IPS-20b (cell line): ENCODE results near the gene EEF2K.

Source experiments
- H3K27ac ChIP-seq: one replicate; pipeline ENCODE4 v1.5.1; 2013; ENCODE audit warnings: low read length
- H3K27me3 ChIP-seq: 2 replicates; pipeline ENCODE4 v1.6.1; 2013; ENCODE audit warnings: mild to moderate bottlenecking, low read length, inconsistent platforms; ENCODE audit not compliant: insufficient read depth
- H3K36me3 ChIP-seq: 2 replicates; pipeline ENCODE4 v1.6.1; 2013; ENCODE audit warnings: low read depth, mild to moderate bottlenecking, inconsistent platforms, low read length, moderate library complexity; ENCODE audit not compliant: insufficient read depth
- H3K4me1 ChIP-seq: 2 replicates; pipeline ENCODE4 v1.6.1; 2013; ENCODE audit warnings: mild to moderate bottlenecking, control low read depth, inconsistent platforms, low read length, moderate library complexity; ENCODE audit not compliant: insufficient read depth
- H3K4me3 ChIP-seq: 2 replicates; pipeline ENCODE4 v1.5.1; 2013; ENCODE audit warnings: mild to moderate bottlenecking, low read length, inconsistent platforms
- H3K9ac ChIP-seq: 2 replicates; pipeline ENCODE4 v1.6.1; 2013; ENCODE audit warnings: low read depth, mild to moderate bottlenecking, inconsistent platforms, low read length, moderate library complexity
- H3K9me3 ChIP-seq: 2 replicates; pipeline ENCODE4 v1.6.1; 2013; ENCODE audit warnings: mild to moderate bottlenecking, low read depth, low read length, inconsistent platforms; ENCODE audit not compliant: insufficient read depth

The EEF2K gene

GRCh38 chr16:22333457-22333994, 127.4 kb downstream of the EEF2K start:
- no peaks in the 10 kb centered on the region for H3K4me1 ChIP-seq
- H3K27ac ChIP-seq, result no peak overlapping the region
- no peak overlapping the region for H3K9ac ChIP-seq
- no peak overlapping the region for H3K4me3 ChIP-seq
- H3K27me3 ChIP-seq, result no peaks in the 10 kb centered on the region
- peaks cover 20% of the 10 kb centered on the region; the same call in 1 of the 2 replicates for H3K9me3 ChIP-seq
- H3K36me3 ChIP-seq, result peaks cover 82% of the 10 kb centered on the region

GRCh38 chr16:22335668-22336246, 129.7 kb downstream of the EEF2K start:
- Histone ChIP-seq H3K27ac (no peak overlapping the region), H3K36me3 (peaks cover 60% of the 10 kb centered on the region), H3K27me3 (no peaks in the 10 kb centered on the region), H3K4me3 (no peak overlapping the region), H3K9ac (no peak overlapping the region), H3K9me3 (peaks cover 20% of the 10 kb centered on the region; the same call in 1 of the 2 replicates), H3K4me1 (no peaks in the 10 kb centered on the region)

- H3K9ac ChIP-seq, result no peak overlapping the region
- peaks cover 24% of the 10 kb centered on the region; the same call in 1 of the 2 replicates for H3K9me3 ChIP-seq
- H3K4me3 ChIP-seq, result no peak overlapping the region
- no peaks in the 10 kb centered on the region for H3K4me1 ChIP-seq
- H3K27ac ChIP-seq, result no peak overlapping the region
- H3K36me3 ChIP-seq, result peaks cover 53% of the 10 kb centered on the region
- no peaks in the 10 kb centered on the region for H3K27me3 ChIP-seq
Observed at GRCh38 chr16:22336581-22336980, 130.5 kb downstream of the EEF2K start.

- Histone ChIP-seq H3K4me1 (no peaks in the 10 kb centered on the region), H3K36me3 (peaks cover 49% of the 10 kb centered on the region), H3K27ac (no peak overlapping the region), H3K9me3 (peaks cover 24% of the 10 kb centered on the region; the same call in 1 of the 2 replicates), H3K9ac (no peak overlapping the region), H3K4me3 (no peak overlapping the region), H3K27me3 (no peaks in the 10 kb centered on the region)
Observed at GRCh38 chr16:22337045-22337444, 131.0 kb downstream of the EEF2K start.

GRCh38 chr16:22337849-22338635, 132.0 kb downstream of the EEF2K start:
- Histone ChIP-seq H3K4me1 (no peaks in the 10 kb centered on the region), H3K9ac (no peak overlapping the region), H3K9me3 (peaks cover 24% of the 10 kb centered on the region; the same call in 1 of the 2 replicates), H3K4me3 (no peak overlapping the region), H3K27me3 (no peaks in the 10 kb centered on the region), H3K36me3 (peaks cover 40% of the 10 kb centered on the region), H3K27ac (no peak overlapping the region)
